ENCODE measurements around the gene TEF.

DNA sequence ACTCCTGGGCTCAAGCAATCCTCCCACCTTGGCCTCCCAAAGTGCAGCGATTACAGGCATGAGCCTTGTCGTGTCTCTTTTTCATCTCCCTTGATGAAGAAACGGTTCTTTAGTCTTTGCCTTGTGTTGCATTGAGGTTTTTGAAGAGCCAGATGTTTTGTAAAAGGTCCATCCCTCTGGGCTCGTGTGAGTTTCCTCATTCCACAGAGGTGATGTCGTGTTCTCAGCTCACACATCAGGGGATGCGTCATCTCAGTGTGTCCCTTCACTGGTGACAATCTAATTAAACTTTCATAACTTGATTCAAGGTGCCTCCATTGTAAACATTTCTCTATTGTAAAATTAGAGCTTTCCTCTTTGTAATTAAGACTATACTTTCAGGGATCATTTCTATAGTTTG lies 29.7 kb upstream of the TEF start:
- TF ChIP-seq, protein P1, sequence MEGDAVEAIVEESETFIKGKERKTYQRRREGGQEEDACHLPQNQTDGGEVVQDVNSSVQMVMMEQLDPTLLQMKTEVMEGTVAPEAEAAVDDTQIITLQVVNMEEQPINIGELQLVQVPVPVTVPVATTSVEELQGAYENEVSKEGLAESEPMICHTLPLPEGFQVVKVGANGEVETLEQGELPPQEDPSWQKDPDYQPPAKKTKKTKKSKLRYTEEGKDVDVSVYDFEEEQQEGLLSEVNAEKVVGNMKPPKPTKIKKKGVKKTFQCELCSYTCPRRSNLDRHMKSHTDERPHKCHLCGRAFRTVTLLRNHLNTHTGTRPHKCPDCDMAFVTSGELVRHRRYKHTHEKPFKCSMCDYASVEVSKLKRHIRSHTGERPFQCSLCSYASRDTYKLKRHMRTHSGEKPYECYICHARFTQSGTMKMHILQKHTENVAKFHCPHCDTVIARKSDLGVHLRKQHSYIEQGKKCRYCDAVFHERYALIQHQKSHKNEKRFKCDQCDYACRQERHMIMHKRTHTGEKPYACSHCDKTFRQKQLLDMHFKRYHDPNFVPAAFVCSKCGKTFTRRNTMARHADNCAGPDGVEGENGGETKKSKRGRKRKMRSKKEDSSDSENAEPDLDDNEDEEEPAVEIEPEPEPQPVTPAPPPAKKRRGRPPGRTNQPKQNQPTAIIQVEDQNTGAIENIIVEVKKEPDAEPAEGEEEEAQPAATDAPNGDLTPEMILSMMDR (conservative IDR thresholded peaks at IDR 0.05; ENCODE audit: low read depth in 2 of 2): no peak
- TF ChIP-seq EZH2phosphoT487 (IDR thresholded peaks at IDR 0.05; ENCODE audit: unreplicated experiment): no peak
- TF ChIP-seq, protein P2, sequence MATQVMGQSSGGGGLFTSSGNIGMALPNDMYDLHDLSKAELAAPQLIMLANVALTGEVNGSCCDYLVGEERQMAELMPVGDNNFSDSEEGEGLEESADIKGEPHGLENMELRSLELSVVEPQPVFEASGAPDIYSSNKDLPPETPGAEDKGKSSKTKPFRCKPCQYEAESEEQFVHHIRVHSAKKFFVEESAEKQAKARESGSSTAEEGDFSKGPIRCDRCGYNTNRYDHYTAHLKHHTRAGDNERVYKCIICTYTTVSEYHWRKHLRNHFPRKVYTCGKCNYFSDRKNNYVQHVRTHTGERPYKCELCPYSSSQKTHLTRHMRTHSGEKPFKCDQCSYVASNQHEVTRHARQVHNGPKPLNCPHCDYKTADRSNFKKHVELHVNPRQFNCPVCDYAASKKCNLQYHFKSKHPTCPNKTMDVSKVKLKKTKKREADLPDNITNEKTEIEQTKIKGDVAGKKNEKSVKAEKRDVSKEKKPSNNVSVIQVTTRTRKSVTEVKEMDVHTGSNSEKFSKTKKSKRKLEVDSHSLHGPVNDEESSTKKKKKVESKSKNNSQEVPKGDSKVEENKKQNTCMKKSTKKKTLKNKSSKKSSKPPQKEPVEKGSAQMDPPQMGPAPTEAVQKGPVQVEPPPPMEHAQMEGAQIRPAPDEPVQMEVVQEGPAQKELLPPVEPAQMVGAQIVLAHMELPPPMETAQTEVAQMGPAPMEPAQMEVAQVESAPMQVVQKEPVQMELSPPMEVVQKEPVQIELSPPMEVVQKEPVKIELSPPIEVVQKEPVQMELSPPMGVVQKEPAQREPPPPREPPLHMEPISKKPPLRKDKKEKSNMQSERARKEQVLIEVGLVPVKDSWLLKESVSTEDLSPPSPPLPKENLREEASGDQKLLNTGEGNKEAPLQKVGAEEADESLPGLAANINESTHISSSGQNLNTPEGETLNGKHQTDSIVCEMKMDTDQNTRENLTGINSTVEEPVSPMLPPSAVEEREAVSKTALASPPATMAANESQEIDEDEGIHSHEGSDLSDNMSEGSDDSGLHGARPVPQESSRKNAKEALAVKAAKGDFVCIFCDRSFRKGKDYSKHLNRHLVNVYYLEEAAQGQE (IDR thresholded peaks at IDR 0.05; ENCODE audit: unreplicated experiment): no peak
